ENCODE results near the gene ANAPC5. TPM values are rescaled to one million over a fixed set of nuclear protein-coding genes. Genes with fewer than 3 reads are reported as not detected.

The ANAPC5 gene
- total RNA-seq, 1 experiment from 2014 or later, result 153 TPM

DNA sequence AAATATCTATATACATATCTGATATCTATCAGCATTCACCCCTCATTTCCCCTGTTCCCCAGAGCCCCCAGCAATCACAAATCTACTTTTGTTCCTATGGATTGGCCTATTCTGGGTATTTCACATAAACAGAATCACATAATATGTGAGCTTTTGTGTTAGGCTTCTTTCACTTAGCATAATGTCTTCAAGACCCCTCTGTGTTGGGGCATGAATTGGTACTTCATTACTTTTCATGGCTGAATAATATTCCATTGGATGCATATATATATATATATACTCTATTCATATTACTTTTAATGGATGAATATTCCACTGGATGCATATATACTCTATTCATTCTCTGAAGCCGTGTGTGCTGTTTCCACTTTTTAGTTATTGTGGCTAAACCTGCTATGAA, 84.4 kb downstream of the ANAPC5 start:
- H3K9me3 Mint-ChIP-seq (ENCODE audit: low read depth, unreplicated experiment), result no peaks in the 10 kb centered on the region

DNA sequence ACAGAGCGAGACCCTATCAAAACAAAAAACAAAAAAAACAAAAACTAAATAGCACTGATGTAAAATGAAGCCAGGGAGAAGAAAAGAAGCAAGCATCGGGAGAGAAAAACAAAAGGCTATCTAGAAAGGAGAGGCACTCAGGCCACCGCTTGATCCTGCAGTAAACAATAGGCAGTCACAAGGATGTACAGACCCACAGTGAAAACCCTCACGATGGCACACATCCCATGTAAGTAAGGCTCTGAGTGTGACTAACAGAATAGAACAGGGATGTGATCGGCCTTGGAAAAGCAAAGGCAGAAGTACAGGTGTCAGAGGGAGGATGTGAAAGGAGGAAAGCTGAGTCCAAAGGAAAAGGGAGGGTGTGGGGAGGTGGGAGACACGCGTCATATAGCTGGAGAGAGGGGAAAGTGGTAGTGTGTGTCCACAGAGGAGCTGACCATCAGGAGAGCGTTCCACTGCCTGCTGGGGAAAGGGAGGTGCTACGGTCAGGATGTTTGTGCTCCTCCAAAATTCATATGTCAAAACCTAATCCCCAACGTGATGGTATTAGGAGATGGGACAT, 87.2 kb downstream of the ANAPC5 start:
- DNase-seq, result no peak
- no peak overlapping the region for H3K4me3 Mint-ChIP-seq (ENCODE audit: low read depth, unreplicated experiment)
- CTCF ChIA-PET, result no interaction called here
- intact Hi-C loops (cut with micrococcal nuclease; ENCODE audit: unreplicated experiment), result no loop called here
- BruUV-seq (replicated peaks), result no TSS peak
- TF ChIP-seq, protein P1, sequence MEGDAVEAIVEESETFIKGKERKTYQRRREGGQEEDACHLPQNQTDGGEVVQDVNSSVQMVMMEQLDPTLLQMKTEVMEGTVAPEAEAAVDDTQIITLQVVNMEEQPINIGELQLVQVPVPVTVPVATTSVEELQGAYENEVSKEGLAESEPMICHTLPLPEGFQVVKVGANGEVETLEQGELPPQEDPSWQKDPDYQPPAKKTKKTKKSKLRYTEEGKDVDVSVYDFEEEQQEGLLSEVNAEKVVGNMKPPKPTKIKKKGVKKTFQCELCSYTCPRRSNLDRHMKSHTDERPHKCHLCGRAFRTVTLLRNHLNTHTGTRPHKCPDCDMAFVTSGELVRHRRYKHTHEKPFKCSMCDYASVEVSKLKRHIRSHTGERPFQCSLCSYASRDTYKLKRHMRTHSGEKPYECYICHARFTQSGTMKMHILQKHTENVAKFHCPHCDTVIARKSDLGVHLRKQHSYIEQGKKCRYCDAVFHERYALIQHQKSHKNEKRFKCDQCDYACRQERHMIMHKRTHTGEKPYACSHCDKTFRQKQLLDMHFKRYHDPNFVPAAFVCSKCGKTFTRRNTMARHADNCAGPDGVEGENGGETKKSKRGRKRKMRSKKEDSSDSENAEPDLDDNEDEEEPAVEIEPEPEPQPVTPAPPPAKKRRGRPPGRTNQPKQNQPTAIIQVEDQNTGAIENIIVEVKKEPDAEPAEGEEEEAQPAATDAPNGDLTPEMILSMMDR (IDR thresholded peaks at IDR 0.05; ENCODE audit: unreplicated experiment), result no peak
- H3K27ac Mint-ChIP-seq (ENCODE audit: unreplicated experiment), result no peak overlapping the region
- H3K36me3 Mint-ChIP-seq (ENCODE audit: insufficient read depth, unreplicated experiment), result peaks cover 6% of the 10 kb centered on the region
- H3K4me1 Mint-ChIP-seq (ENCODE audit: low read depth, unreplicated experiment), result no peaks in the 10 kb centered on the region
- H3K9me3 Mint-ChIP-seq (ENCODE audit: low read depth, unreplicated experiment), result no peaks in the 10 kb centered on the region
- H3K27me3 Mint-ChIP-seq (ENCODE audit: unreplicated experiment), result no peaks in the 10 kb centered on the region

More for the DNA sequence above, 84.4 kb downstream of the ANAPC5 start:
- Mint-ChIP-seq H3K4me1 (ENCODE audit: low read depth, unreplicated experiment) (no peaks in the 10 kb centered on the region), H3K27me3 (ENCODE audit: unreplicated experiment) (no peaks in the 10 kb centered on the region), H3K27ac (ENCODE audit: unreplicated experiment) (no peak overlapping the region), H3K4me3 (ENCODE audit: low read depth, unreplicated experiment) (no peak overlapping the region), H3K36me3 (ENCODE audit: insufficient read depth, unreplicated experiment) (peaks cover 13% of the 10 kb centered on the region)
- no TSS peak for BruUV-seq (replicated peaks)
- DNase-seq, result no peak
- TF ChIP-seq, protein P1 (IDR thresholded peaks at IDR 0.05; ENCODE audit: unreplicated experiment), result no peak
- CTCF ChIA-PET, result interaction anchor here (0.5 kb wide), 1 partner anchor 135 kb away, joined by 5 read pairs; no protein-coding TSS in a partner anchor
- intact Hi-C loops (cut with micrococcal nuclease; ENCODE audit: unreplicated experiment), result no loop called here

DNA sequence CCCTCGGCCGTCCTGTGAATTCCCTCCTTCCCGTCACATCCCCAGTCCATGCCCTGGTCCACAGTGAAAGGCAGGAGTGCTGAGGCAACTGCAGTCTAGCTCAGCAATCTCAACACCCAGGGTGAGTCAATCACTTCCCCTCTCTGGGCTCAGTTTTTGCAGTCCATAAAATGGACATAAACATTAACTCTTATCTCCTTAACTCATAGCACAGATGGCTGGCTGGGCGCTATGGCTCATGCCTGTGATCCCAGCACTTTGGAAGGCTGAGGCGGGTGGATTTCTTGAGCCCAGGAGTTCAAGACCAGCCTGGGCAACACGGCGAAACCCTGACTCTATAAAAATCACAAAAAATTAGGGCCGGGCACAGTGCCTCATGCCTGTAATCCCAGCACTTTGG, 88.1 kb downstream of the ANAPC5 start:
- no peak overlapping the region for H3K4me3 Mint-ChIP-seq (ENCODE audit: low read depth, unreplicated experiment)
- no peaks in the 10 kb centered on the region for H3K27me3 Mint-ChIP-seq (ENCODE audit: unreplicated experiment)
- CTCF ChIA-PET, result no interaction called here
- H3K9me3 Mint-ChIP-seq (ENCODE audit: low read depth, unreplicated experiment), result no peaks in the 10 kb centered on the region
- TF ChIP-seq, protein P1 (IDR thresholded peaks at IDR 0.05; ENCODE audit: unreplicated experiment), result no peak
- BruUV-seq (replicated peaks), result no TSS peak
- DNase-seq, result no peak
- H3K27ac Mint-ChIP-seq (ENCODE audit: unreplicated experiment), result no peak overlapping the region
- intact Hi-C loops (cut with micrococcal nuclease; ENCODE audit: unreplicated experiment), result no loop called here
- H3K4me1 Mint-ChIP-seq (ENCODE audit: low read depth, unreplicated experiment), result no peaks in the 10 kb centered on the region
- peaks cover 5% of the 10 kb centered on the region for H3K36me3 Mint-ChIP-seq (ENCODE audit: insufficient read depth, unreplicated experiment)

DNA sequence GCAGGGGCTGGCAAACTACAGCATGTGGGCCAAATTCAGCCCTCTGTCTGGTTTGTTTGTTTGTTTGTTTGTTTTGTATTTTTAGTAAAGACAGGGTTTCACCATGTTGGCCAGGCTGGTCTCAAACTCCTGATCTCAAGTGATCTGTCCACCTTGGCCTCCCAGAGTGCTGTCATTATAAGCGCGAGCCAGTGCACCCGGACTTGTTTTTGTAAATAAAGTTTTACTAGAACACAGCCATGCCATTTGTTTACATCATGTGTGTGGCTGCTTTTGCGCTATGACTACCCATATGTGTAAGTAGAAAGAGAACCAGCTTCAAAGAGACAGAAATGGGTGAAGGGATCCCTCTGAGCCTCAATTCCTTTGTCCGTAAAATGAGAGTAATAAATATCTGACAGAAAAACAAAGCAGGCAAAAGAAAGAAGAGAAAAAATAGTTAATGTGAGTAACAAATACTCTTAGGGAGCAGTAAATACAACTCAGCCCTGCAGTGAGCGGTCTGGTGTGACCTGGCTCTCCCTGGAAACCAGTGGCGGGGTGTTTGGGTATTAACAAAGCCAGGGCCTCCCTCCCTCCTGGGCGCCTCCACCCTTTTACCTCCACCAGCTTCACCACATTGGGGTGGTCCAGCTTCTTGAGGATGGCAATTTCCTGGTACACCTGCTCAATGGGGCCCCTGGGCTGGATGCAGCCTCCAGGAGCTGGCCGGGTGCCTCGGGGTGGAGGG, 88.8 kb downstream of the ANAPC5 start:
- no peak for DNase-seq
- Mint-ChIP-seq H3K4me1 (ENCODE audit: low read depth, unreplicated experiment) (no peaks in the 10 kb centered on the region), H3K9me3 (ENCODE audit: low read depth, unreplicated experiment) (no peaks in the 10 kb centered on the region), H3K27me3 (ENCODE audit: unreplicated experiment) (no peaks in the 10 kb centered on the region), H3K27ac (ENCODE audit: unreplicated experiment) (no peak overlapping the region), H3K36me3 (ENCODE audit: insufficient read depth, unreplicated experiment) (peaks cover 11% of the 10 kb centered on the region), H3K4me3 (ENCODE audit: low read depth, unreplicated experiment) (no peak overlapping the region)
- TF ChIP-seq, protein P1 (IDR thresholded peaks at IDR 0.05; ENCODE audit: unreplicated experiment), result no peak
- CTCF ChIA-PET, result no interaction called here
- intact Hi-C loops (cut with micrococcal nuclease; ENCODE audit: unreplicated experiment), result no loop called here
- BruUV-seq (replicated peaks), result no TSS peak

Measured in Calu3 (cell line).